ENCODE measurements around the gene PGPEP1. TPM values are rescaled to one million over a fixed set of nuclear protein-coding genes. Genes with fewer than 3 reads are reported as not detected.

PGPEP1 gene
- polyA plus RNA-seq, 1 donor from 2014 or later: 5.9 TPM

- Histone ChIP-seq H3K4me2 (ENCODE audit: low read length) (peak overlapping the region; percentile 97), H3K27me3 (ENCODE audit: insufficient read depth, low read depth, low read length) (no peaks in the 10 kb centered on the region), H3K36me3 (ENCODE audit: insufficient read depth, low read length) (no peaks in the 10 kb centered on the region), H4K20me1 (ENCODE audit: insufficient read depth) (no peaks in the 10 kb centered on the region), H2AFZ (ENCODE audit: low read depth, low read length) (no peak overlapping the region), H3K4me3 (ENCODE audit: low read length) (peak overlapping the region; percentile 91), H3K9ac (ENCODE audit: low read length) (peak overlapping the region; percentile 75), H3K9me3 (ENCODE audit: low read length) (no peaks in the 10 kb centered on the region), H3F3A (ENCODE audit: insufficient read depth, low read length, poor library complexity, severe bottlenecking) (no peaks in the 10 kb centered on the region), H3K79me2 (replicated peaks; ENCODE audit: insufficient read depth, low read length) (peaks cover 17% of the 10 kb centered on the region), H3K27ac (ENCODE audit: low read length) (peak overlapping the region; percentile 76), H3K9me2 (ENCODE audit: insufficient read depth, low read length) (no peaks in the 10 kb centered on the region)
- TF ChIP-seq SMC3 (conservative IDR thresholded peaks at IDR 0.05; ENCODE audit: poor library complexity) (no peak), EP300 (conservative IDR thresholded peaks at IDR 0.05; ENCODE audit: poor library complexity, severe bottlenecking) (no peak), MXI1 (conservative IDR thresholded peaks at IDR 0.05; ENCODE audit: poor library complexity, severe bottlenecking) (no peak), REST (IDR thresholded peaks at IDR 0.05; ENCODE audit: borderline replicate concordance) (no peak)
Observed at GRCh38 chr19:18321734-18322102, 18.7 kb upstream of the PGPEP1 start.

GRCh38 chr19:18322318-18322758 lies 18.1 kb upstream of the PGPEP1 start:
- H3K27ac ChIP-seq (ENCODE audit: low read length): peak overlapping the region; percentile 76
- peak overlapping the region; percentile 75 for H3K9ac ChIP-seq (ENCODE audit: low read length)
- H3K9me2 ChIP-seq (ENCODE audit: insufficient read depth, low read length): no peaks in the 10 kb centered on the region
- no peaks in the 10 kb centered on the region for H3F3A ChIP-seq (ENCODE audit: insufficient read depth, low read length, poor library complexity, severe bottlenecking)
- peak overlapping the region; percentile 40 for H2AFZ ChIP-seq (ENCODE audit: low read depth, low read length)
- no peaks in the 10 kb centered on the region for H3K36me3 ChIP-seq (ENCODE audit: insufficient read depth, low read length)
- no peak for TF ChIP-seq POLR2AphosphoS5 (IDR thresholded peaks at IDR 0.05)
- peak; percentile 28 for TF ChIP-seq CTCF (IDR thresholded peaks at IDR 0.05; ENCODE audit: poor library complexity, severe bottlenecking)
- peaks cover 17% of the 10 kb centered on the region for H3K79me2 ChIP-seq (replicated peaks; ENCODE audit: insufficient read depth, low read length)
- H3K27me3 ChIP-seq (ENCODE audit: insufficient read depth, low read depth, low read length): no peaks in the 10 kb centered on the region
- peak overlapping the region; percentile 97 for H3K4me2 ChIP-seq (ENCODE audit: low read length)
- H3K9me3 ChIP-seq (ENCODE audit: low read length): no peaks in the 10 kb centered on the region
- no peaks in the 10 kb centered on the region for H4K20me1 ChIP-seq (ENCODE audit: insufficient read depth)
- H3K4me3 ChIP-seq (ENCODE audit: low read length): peak overlapping the region; percentile 91

GRCh38 chr19:18322759-18323460 lies 17.5 kb upstream of the PGPEP1 start, which contains the start of gene LSM4:
TSS of gene LSM4 (minus strand) at chr19:18323076. CDS start at chr19:18323020, 56 bp downstream.
- H4K20me1 ChIP-seq (ENCODE audit: insufficient read depth): no peaks in the 10 kb centered on the region
- peak within 1 kb of the TSS; percentile 97 for H3K4me2 ChIP-seq (ENCODE audit: low read length)
- H3F3A ChIP-seq (ENCODE audit: insufficient read depth, low read length, poor library complexity, severe bottlenecking): no peaks in the 10 kb centered on the region
- H2AFZ ChIP-seq (ENCODE audit: low read depth, low read length): peak within 1 kb of the TSS; percentile 70
- H3K9ac ChIP-seq (ENCODE audit: low read length): peak within 1 kb of the TSS; percentile 79
- no peaks in the 10 kb centered on the region for H3K9me3 ChIP-seq (ENCODE audit: low read length)
- no peaks in the 10 kb centered on the region for H3K9me2 ChIP-seq (ENCODE audit: insufficient read depth, low read length)
- peak within 1 kb of the TSS; percentile 97 for H3K27ac ChIP-seq (ENCODE audit: low read length)
- TF ChIP-seq POLR2AphosphoS5 (IDR thresholded peaks at IDR 0.05) (peak; percentile 77), TAF1 (IDR thresholded peaks at IDR 0.05; ENCODE audit: low read depth) (peak; percentile 53), EP300 (conservative IDR thresholded peaks at IDR 0.05; ENCODE audit: poor library complexity, severe bottlenecking) (no peak), RAD21 (conservative IDR thresholded peaks at IDR 0.05) (peak; percentile 73), CTCF (IDR thresholded peaks at IDR 0.05; ENCODE audit: poor library complexity, severe bottlenecking) (peak; percentile 80), EZH2 (IDR thresholded peaks at IDR 0.05; ENCODE audit: borderline replicate concordance, insufficient read depth, low read length, poor library complexity, severe bottlenecking) (no peak), MXI1 (conservative IDR thresholded peaks at IDR 0.05; ENCODE audit: poor library complexity, severe bottlenecking) (peak; percentile 99), SMC3 (conservative IDR thresholded peaks at IDR 0.05; ENCODE audit: poor library complexity) (peak; percentile 86), REST (IDR thresholded peaks at IDR 0.05; ENCODE audit: borderline replicate concordance) (peak; percentile 48)
- H3K4me3 ChIP-seq (ENCODE audit: low read length): peak within 1 kb of the TSS; percentile 91
- peaks cover 17% of the 10 kb centered on the region for H3K79me2 ChIP-seq (replicated peaks; ENCODE audit: insufficient read depth, low read length)
- no peaks in the 10 kb centered on the region for H3K27me3 ChIP-seq (ENCODE audit: insufficient read depth, low read depth, low read length)
- no peaks in the 10 kb centered on the region for H3K36me3 ChIP-seq (ENCODE audit: insufficient read depth, low read length)

Measured in neural cell (in vitro differentiated cells).